ENCODE data around the gene MARF1. TPM values are rescaled to one million over a fixed set of nuclear protein-coding genes. Genes with fewer than 3 reads are reported as not detected.
A peak's percentile ranks its signal among the peaks of the same experiment; 100 is the strongest.

Gene MARF1
- total RNA-seq, 1 donor from 2014 or later: 16.7 TPM

- Histone ChIP-seq H3K4me3 (ENCODE audit: low read length in 3 of 3) (no peak overlapping the region), H3K9me3 (ENCODE audit: control insufficient read depth in 3 of 3, low read length in 3 of 3) (no peaks in the 10 kb centered on the region), H3K27ac (ENCODE audit: low read depth, low read length) (no peak overlapping the region), H3K27me3 (ENCODE audit: control insufficient read depth in 3 of 3, insufficient read depth in 3 of 3, low read length in 3 of 3) (no peaks in the 10 kb centered on the region), H3K9ac (ENCODE audit: low read depth in 1 of 3, low read length in 3 of 3) (no peak overlapping the region), H3K36me3 (ENCODE audit: control insufficient read depth in 3 of 3, insufficient read depth in 3 of 3, low read length in 3 of 3) (peaks cover 23 to 40% (median 40%) of the 10 kb centered on the region in 3 donors), H3K4me1 (ENCODE audit: control insufficient read depth in 3 of 3, insufficient read depth in 3 of 3, low read length in 3 of 3) (peaks cover 0 to 19% (median 18%) of the 10 kb centered on the region in 3 donors)
Observed at GRCh38 chr16:15593235-15593634, 49.7 kb downstream of the MARF1 start.

- Histone ChIP-seq H3K4me1 (ENCODE audit: control insufficient read depth in 3 of 3, insufficient read depth in 3 of 3, low read length in 3 of 3) (peaks cover 0 to 19% (median 16%) of the 10 kb centered on the region in 3 donors), H3K9me3 (ENCODE audit: control insufficient read depth in 3 of 3, low read length in 3 of 3) (no peaks in the 10 kb centered on the region), H3K36me3 (ENCODE audit: control insufficient read depth in 3 of 3, insufficient read depth in 3 of 3, low read length in 3 of 3) (peaks cover 20 to 35% (median 31%) of the 10 kb centered on the region in 3 donors), H3K4me3 (ENCODE audit: low read length in 3 of 3) (no peak overlapping the region), H3K27me3 (ENCODE audit: control insufficient read depth in 3 of 3, insufficient read depth in 3 of 3, low read length in 3 of 3) (no peaks in the 10 kb centered on the region), H3K9ac (ENCODE audit: low read depth in 1 of 3, low read length in 3 of 3) (no peak overlapping the region), H3K27ac (ENCODE audit: low read depth, low read length) (no peak overlapping the region)
Observed at GRCh38 chr16:15592324-15592723, 50.6 kb downstream of the MARF1 start.

DNA sequence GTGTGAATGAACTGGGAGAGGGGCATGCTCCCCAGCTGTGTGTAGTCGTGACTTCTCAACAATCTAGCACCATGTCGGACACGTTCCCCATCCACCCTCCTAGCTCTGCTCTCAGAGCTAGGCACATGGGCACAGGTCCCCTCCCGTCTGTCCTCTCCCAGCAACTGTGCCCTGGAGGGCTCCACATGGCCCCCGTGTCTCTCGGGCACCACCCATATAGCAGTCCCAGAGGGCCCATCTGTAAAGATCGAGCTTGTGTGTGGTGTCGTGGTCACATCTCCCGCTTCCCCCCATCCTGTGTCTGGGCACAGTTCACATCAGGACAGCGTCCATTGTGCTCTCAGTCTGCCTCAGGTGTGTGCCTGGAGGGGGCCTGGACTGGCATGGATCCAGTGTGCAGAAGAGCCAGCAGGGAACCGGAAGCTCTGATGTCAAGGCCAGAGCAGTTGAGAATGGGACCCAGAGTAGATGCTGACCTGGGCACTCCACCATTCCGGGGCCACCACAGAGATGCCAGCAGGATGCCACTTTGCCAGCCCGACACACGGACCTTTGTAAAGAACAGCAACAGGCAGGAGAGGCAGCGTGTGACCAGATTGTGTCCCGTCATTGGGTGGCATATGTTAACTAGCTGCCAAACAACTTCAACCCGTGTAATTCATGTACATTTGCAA, 55.7 kb downstream of the MARF1 start:
- Histone ChIP-seq H3K9me3 (ENCODE audit: control insufficient read depth in 3 of 3, low read length in 3 of 3) (no peaks in the 10 kb centered on the region), H3K9ac (ENCODE audit: low read depth in 1 of 3, low read length in 3 of 3) (no peak overlapping the region), H3K4me3 (ENCODE audit: low read length in 3 of 3) (no peak overlapping the region), H3K27ac (ENCODE audit: low read depth, low read length) (no peak overlapping the region), H3K27me3 (ENCODE audit: control insufficient read depth in 3 of 3, insufficient read depth in 3 of 3, low read length in 3 of 3) (no peaks in the 10 kb centered on the region), H3K36me3 (ENCODE audit: control insufficient read depth in 3 of 3, insufficient read depth in 3 of 3, low read length in 3 of 3) (peaks cover 16 to 23% (median 22%) of the 10 kb centered on the region in 3 donors), H3K4me1 (ENCODE audit: control insufficient read depth in 3 of 3, insufficient read depth in 3 of 3, low read length in 3 of 3) (peaks cover 0 to 16% (median 13%) of the 10 kb centered on the region in 3 donors)

DNA sequence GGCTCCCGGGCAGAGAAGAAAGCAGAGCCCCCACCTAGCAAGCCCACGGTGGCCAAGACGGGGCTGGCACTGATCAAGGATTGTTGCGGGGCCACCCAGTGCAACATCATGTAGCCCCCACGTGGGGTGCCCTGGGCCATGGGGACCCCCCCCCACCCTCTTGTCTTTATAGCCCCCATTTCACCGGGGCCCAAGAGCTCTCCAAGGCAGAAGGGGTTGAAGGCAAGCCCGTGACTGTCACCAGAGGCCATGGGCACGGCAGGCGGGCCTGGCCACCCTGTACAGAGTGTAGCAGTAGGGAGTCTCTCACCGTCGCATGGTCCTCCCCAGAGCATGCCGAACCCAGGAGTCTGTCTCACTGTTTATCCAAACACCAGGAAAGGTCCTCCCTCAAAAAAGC, 56.2 kb downstream of the MARF1 start:
- Histone ChIP-seq H3K27me3 (ENCODE audit: control insufficient read depth in 3 of 3, insufficient read depth in 3 of 3, low read length in 3 of 3) (no peaks in the 10 kb centered on the region), H3K4me1 (ENCODE audit: control insufficient read depth in 3 of 3, insufficient read depth in 3 of 3, low read length in 3 of 3) (peaks cover 0 to 14% (median 12%) of the 10 kb centered on the region in 3 donors), H3K9ac (ENCODE audit: low read depth in 1 of 3, low read length in 3 of 3) (no peak overlapping the region), H3K9me3 (ENCODE audit: control insufficient read depth in 3 of 3, low read length in 3 of 3) (no peaks in the 10 kb centered on the region), H3K36me3 (ENCODE audit: control insufficient read depth in 3 of 3, insufficient read depth in 3 of 3, low read length in 3 of 3) (peaks cover 16 to 25% (median 23%) of the 10 kb centered on the region in 3 donors), H3K27ac (ENCODE audit: low read depth, low read length) (no peak overlapping the region), H3K4me3 (ENCODE audit: low read length in 3 of 3) (no peak overlapping the region)

DNA sequence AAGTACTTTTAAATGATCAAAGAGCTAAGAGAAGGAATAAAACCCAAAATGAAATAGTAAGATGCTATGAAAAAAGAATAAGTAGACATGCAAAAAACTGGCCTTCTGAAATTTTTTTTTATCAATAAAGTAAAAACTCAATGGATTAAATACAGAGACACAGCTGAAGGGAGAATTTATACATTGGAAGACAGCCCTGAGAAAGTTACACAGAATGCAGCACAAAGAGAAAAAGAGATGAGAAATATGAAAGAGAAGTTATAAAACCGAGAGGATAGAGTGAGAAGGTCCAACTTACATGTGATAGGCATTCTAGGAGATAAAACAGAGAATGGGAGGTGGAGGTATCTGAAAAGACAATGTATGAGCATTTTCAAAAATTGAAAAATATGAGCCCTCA, 57.0 kb downstream of the MARF1 start:
- Histone ChIP-seq H3K4me1 (ENCODE audit: control insufficient read depth in 3 of 3, insufficient read depth in 3 of 3, low read length in 3 of 3) (peaks cover 0 to 10% (median 7%) of the 10 kb centered on the region in 3 donors), H3K9ac (ENCODE audit: low read depth in 1 of 3, low read length in 3 of 3) (no peak overlapping the region), H3K27ac (ENCODE audit: low read depth, low read length) (no peak overlapping the region), H3K27me3 (ENCODE audit: control insufficient read depth in 3 of 3, insufficient read depth in 3 of 3, low read length in 3 of 3) (no peaks in the 10 kb centered on the region), H3K4me3 (ENCODE audit: low read length in 3 of 3) (no peak overlapping the region), H3K9me3 (ENCODE audit: control insufficient read depth in 3 of 3, low read length in 3 of 3) (no peaks in the 10 kb centered on the region), H3K36me3 (ENCODE audit: control insufficient read depth in 3 of 3, insufficient read depth in 3 of 3, low read length in 3 of 3) (peaks cover 16 to 31% (median 28%) of the 10 kb centered on the region in 3 donors)

- H3K4me3 ChIP-seq (ENCODE audit: low read length in 3 of 3): no peak overlapping the region
- H3K36me3 ChIP-seq (ENCODE audit: control insufficient read depth in 3 of 3, insufficient read depth in 3 of 3, low read length in 3 of 3): peaks cover 10 to 28% (median 23%) of the 10 kb centered on the region in 3 donors
- no peak overlapping the region for H3K9ac ChIP-seq (ENCODE audit: low read depth in 1 of 3, low read length in 3 of 3)
- H3K9me3 ChIP-seq (ENCODE audit: control insufficient read depth in 3 of 3, low read length in 3 of 3): no peaks in the 10 kb centered on the region
- H3K4me1 ChIP-seq (ENCODE audit: control insufficient read depth in 3 of 3, insufficient read depth in 3 of 3, low read length in 3 of 3): no peaks in the 10 kb centered on the region
- no peaks in the 10 kb centered on the region for H3K27me3 ChIP-seq (ENCODE audit: control insufficient read depth in 3 of 3, insufficient read depth in 3 of 3, low read length in 3 of 3)
- no peak overlapping the region for H3K27ac ChIP-seq (ENCODE audit: low read depth, low read length)
Observed at GRCh38 chr16:15583526-15583925, 59.4 kb downstream of the MARF1 start.

- peaks cover 7 to 14% (median 10%) of the 10 kb centered on the region in 3 donors for H3K36me3 ChIP-seq (ENCODE audit: control insufficient read depth in 3 of 3, insufficient read depth in 3 of 3, low read length in 3 of 3)
- peak overlapping the region; percentile 12 for H3K27ac ChIP-seq (ENCODE audit: low read depth, low read length)
Observed at GRCh38 chr16:15581127-15581815, 61.7 kb downstream of the MARF1 start.

GRCh38 chr16:15578824-15579223, 64.1 kb downstream of the MARF1 start:
- Histone ChIP-seq H3K4me3 (ENCODE audit: low read length in 3 of 3) (no peak overlapping the region), H3K36me3 (ENCODE audit: control insufficient read depth in 3 of 3, insufficient read depth in 3 of 3, low read length in 3 of 3) (peaks cover 7 to 14% (median 10%) of the 10 kb centered on the region in 3 donors), H3K27ac (ENCODE audit: low read depth, low read length) (no peak overlapping the region), H3K4me1 (ENCODE audit: control insufficient read depth in 3 of 3, insufficient read depth in 3 of 3, low read length in 3 of 3) (peaks cover 4 to 19% (median 9%) of the 10 kb centered on the region in 3 donors), H3K9me3 (ENCODE audit: control insufficient read depth in 3 of 3, low read length in 3 of 3) (no peaks in the 10 kb centered on the region), H3K9ac (ENCODE audit: low read depth in 1 of 3, low read length in 3 of 3) (no peak overlapping the region), H3K27me3 (ENCODE audit: control insufficient read depth in 3 of 3, insufficient read depth in 3 of 3, low read length in 3 of 3) (no peaks in the 10 kb centered on the region)

More at GRCh38 chr16:15581127-15581815, 61.7 kb downstream of the MARF1 start:
- H3K4me1 ChIP-seq (ENCODE audit: control insufficient read depth in 3 of 3, insufficient read depth in 3 of 3, low read length in 3 of 3): peaks cover 2 to 16% (median 6%) of the 10 kb centered on the region in 3 donors
- H3K4me3 ChIP-seq (ENCODE audit: low read length in 3 of 3): no peak overlapping the region
- H3K27me3 ChIP-seq (ENCODE audit: control insufficient read depth in 3 of 3, insufficient read depth in 3 of 3, low read length in 3 of 3): no peaks in the 10 kb centered on the region
- H3K9me3 ChIP-seq (ENCODE audit: control insufficient read depth in 3 of 3, low read length in 3 of 3): no peaks in the 10 kb centered on the region
- H3K9ac ChIP-seq (ENCODE audit: low read depth in 1 of 3, low read length in 3 of 3): no peak overlapping the region

GRCh38 chr16:15576960-15577958, 65.7 kb downstream of the MARF1 start:
- peaks cover 4 to 23% (median 9%) of the 10 kb centered on the region in 3 donors for H3K4me1 ChIP-seq (ENCODE audit: control insufficient read depth in 3 of 3, insufficient read depth in 3 of 3, low read length in 3 of 3)
- no peak overlapping the region for H3K4me3 ChIP-seq (ENCODE audit: low read length in 3 of 3)
- H3K9me3 ChIP-seq (ENCODE audit: control insufficient read depth in 3 of 3, low read length in 3 of 3): no peaks in the 10 kb centered on the region
- no peaks in the 10 kb centered on the region for H3K27me3 ChIP-seq (ENCODE audit: control insufficient read depth in 3 of 3, insufficient read depth in 3 of 3, low read length in 3 of 3)
- H3K9ac ChIP-seq (ENCODE audit: low read depth in 1 of 3, low read length in 3 of 3): no peak overlapping the region
- peaks cover 0 to 10% (median 5%) of the 10 kb centered on the region in 3 donors for H3K36me3 ChIP-seq (ENCODE audit: control insufficient read depth in 3 of 3, insufficient read depth in 3 of 3, low read length in 3 of 3)
- no peak overlapping the region for H3K27ac ChIP-seq (ENCODE audit: low read depth, low read length)

All from skeletal muscle tissue (tissue), 4 donors.